GM23338 (cell line): ENCODE data around the gene ZEB1. TPM values are rescaled to one million over a fixed set of nuclear protein-coding genes. Genes with fewer than 3 reads are reported as not detected.

Experiments
- ATAC-seq: fragments of 200-7000 bp; cut with Tn5 transposase; 3 replicates; pipeline ENCODE4 v1.9.1; 2020
- DNase-seq: peaks from one replicate; pipeline ENCODE4 v3.0.0-alpha.2; 2015; ENCODE audit warnings: low spot score
- H2AFZ ChIP-seq: fragments of 200-600 bp; sonication (generic); 2 replicates; pipeline ENCODE4 v1.8.0; 2016; ENCODE audit warnings: antibody characterized with exemption, mild to moderate bottlenecking, moderate library complexity
- H3F3A ChIP-seq: fragments of 200-600 bp; sonication (generic); replicated peaks from 2 replicates; pipeline ENCODE4 v1.8.0; 2017; ENCODE audit warnings: antibody characterized with exemption, mixed run types, low read depth
- H3K27ac ChIP-seq: fragments of 200-600 bp; sonication (generic); 2 replicates; pipeline ENCODE4 v1.6.1; 2016; ENCODE audit warnings: low read depth
- H3K27me3 ChIP-seq: fragments of 200-600 bp; sonication (generic); 2 replicates; pipeline ENCODE4 v1.8.0; 2016; ENCODE audit warnings: mild to moderate bottlenecking, mixed run types, moderate library complexity; ENCODE audit not compliant: insufficient read depth
- H3K36me3 ChIP-seq: fragments of 200-600 bp; sonication (generic); 2 replicates; pipeline ENCODE4 v1.8.0; 2016; ENCODE audit warnings: mild to moderate bottlenecking; ENCODE audit not compliant: insufficient read depth
- H3K4me1 ChIP-seq: fragments of 200-600 bp; sonication (generic); 2 replicates; pipeline ENCODE4 v1.8.0; 2016; ENCODE audit warnings: mild to moderate bottlenecking, moderate library complexity; ENCODE audit not compliant: insufficient read depth
- H3K4me2 ChIP-seq: fragments of 200-600 bp; sonication (generic); 2 replicates; pipeline ENCODE4 v1.7.1; 2017; ENCODE audit warnings: mixed run types
- H3K4me3 ChIP-seq: fragments of 200-600 bp; sonication (generic); 2 replicates; pipeline ENCODE4 v1.6.1; 2016; ENCODE audit warnings: mixed run types
- H3K79me2 ChIP-seq: fragments of 200-600 bp; sonication (generic); replicated peaks from 2 replicates; pipeline ENCODE4 v1.8.0; 2017; ENCODE audit warnings: mild to moderate bottlenecking; ENCODE audit not compliant: insufficient read depth
- H3K9me2 ChIP-seq: fragments of 200-600 bp; sonication (generic); 2 replicates; pipeline ENCODE4 v1.8.0; 2017; ENCODE audit not compliant: insufficient read depth
- H4K20me1 ChIP-seq: fragments of 200-600 bp; sonication (generic); replicated peaks from 2 replicates; pipeline ENCODE4 v1.8.0; 2017; ENCODE audit warnings: mild to moderate bottlenecking; ENCODE audit not compliant: insufficient read depth
- H3K27ac Mint-ChIP-seq: 2 replicates; pipeline ENCODE4 v1.8.0; 2020; ENCODE audit warnings: inconsistent platforms, mild to moderate bottlenecking, moderate library complexity, mixed read lengths
- H3K27me3 Mint-ChIP-seq: 3 replicates; pipeline ENCODE4 v1.8.0; 2022; ENCODE audit warnings: low read depth, mild to moderate bottlenecking, moderate library complexity, mixed read lengths, inconsistent platforms; ENCODE audit not compliant: insufficient read depth, poor library complexity
- H3K36me3 Mint-ChIP-seq: 3 replicates; pipeline ENCODE4 v1.8.0; 2021; ENCODE audit warnings: low read depth, mild to moderate bottlenecking, inconsistent platforms, moderate library complexity, mixed read lengths
- H3K4me1 Mint-ChIP-seq: 3 replicates; pipeline ENCODE4 v1.8.0; 2020; ENCODE audit warnings: mild to moderate bottlenecking, inconsistent platforms, mixed read lengths
- H3K4me3 Mint-ChIP-seq: 3 replicates; pipeline ENCODE4 v1.8.0; 2021; ENCODE audit warnings: moderate library complexity, mild to moderate bottlenecking, inconsistent platforms, mixed read lengths
- H3K9me3 Mint-ChIP-seq: 3 replicates; pipeline ENCODE4 v1.8.0; 2020; ENCODE audit warnings: moderate library complexity, mild to moderate bottlenecking, inconsistent platforms, mixed read lengths
- CREB1 ChIP-seq: fragments of 250-450 bp; sonication (Bioruptor Pico); IDR thresholded peaks from 2 replicates; pipeline ENCODE4 v1.5.0; 2020; ENCODE audit warnings: low read depth, mild to moderate bottlenecking, moderate library complexity
- CTCF ChIP-seq, 2 experiments: fragments of 200-600 bp in 1 of 2; sonication (generic) in 1 of 2; conservative IDR thresholded peaks; 2 replicates each; pipeline versions ENCODE4 v1.5.1 to v1.6.1; 2016 to 2017; ENCODE audit warnings: antibody characterized with exemption in 2 of 2, low read depth in 2 of 2, mild to moderate bottlenecking in 2 of 2, moderate library complexity in 1 of 2
- EZH2 ChIP-seq: fragments of 200-600 bp; sonication (generic); IDR thresholded peaks from one replicate; pipeline ENCODE4 v1.8.0; 2017; ENCODE audit warnings: antibody characterized with exemption, mild to moderate bottlenecking, low read depth; ENCODE audit not compliant: unreplicated experiment
- JUNB ChIP-seq: IDR thresholded peaks from one replicate; pipeline ENCODE4 v1.6.1; 2016; ENCODE audit warnings: antibody characterized with exemption; ENCODE audit not compliant: unreplicated experiment
- REST ChIP-seq: IDR thresholded peaks from one replicate; pipeline ENCODE4 v1.6.1; 2018; ENCODE audit warnings: antibody characterized with exemption; ENCODE audit not compliant: unreplicated experiment
- STAT1 ChIP-seq: IDR thresholded peaks from one replicate; pipeline ENCODE4 v1.6.1; 2016; ENCODE audit warnings: antibody characterized with exemption; ENCODE audit not compliant: unreplicated experiment
- ZNF331 ChIP-seq: fragments of 250-450 bp; sonication (Bioruptor Pico); IDR thresholded peaks from 2 replicates; pipeline ENCODE4 v1.5.0; 2020; ENCODE audit warnings: low read depth, mild to moderate bottlenecking, moderate library complexity
- ZNF462 ChIP-seq: fragments of 250-450 bp; sonication (Bioruptor Pico); IDR thresholded peaks from 2 replicates; pipeline ENCODE4 v1.5.0; 2020; ENCODE audit warnings: mild to moderate bottlenecking, moderate library complexity
- polyA plus RNA-seq: library from polyadenylated mRNA; unstranded; fragments of >200 nt; fragmentation: Nextera tagmentation; extraction: Ambion mirVana; gene quantifications from 2 replicates; pipeline ENCODE4 v1.2.1, GENCODE V29; 2016
- total RNA-seq: library from RNA; depleted of rRNA; stranded (reverse); fragments of >200 nt; shearing (Covaris generic); gene quantifications from 2 replicates; pipeline ENCODE4 v1.2.3, GENCODE V29; 2014

Gene ZEB1
- total and polyA plus RNA-seq, 2 experiments from 2014 or later = 0.16 to 0.45 TPM

- Mint-ChIP-seq H3K27me3 (no peaks in the 10 kb centered on the region), H3K27ac (no peak overlapping the region), H3K4me1 (0 out of 3 replicates have a peak, but pooled peaks cover 2% of the 10 kb centered on the region), H3K9me3 (no peaks in the 10 kb centered on the region; the same call in 2 of the 3 replicates), H3K36me3 (no peaks in the 10 kb centered on the region), H3K4me3 (no peak overlapping the region)
- Histone ChIP-seq H3K79me2 (no peaks in the 10 kb centered on the region), H3K27me3 (no peaks in the 10 kb centered on the region), H3K4me1 (no peaks in the 10 kb centered on the region), H4K20me1 (no peaks in the 10 kb centered on the region), H3K4me3 (no peak overlapping the region), H3F3A (no peaks in the 10 kb centered on the region), H3K9me2 (no peaks in the 10 kb centered on the region), H2AFZ (peak overlapping the region; percentile 69; the same call in 1 of the 2 replicates), H3K27ac (no peak overlapping the region), H3K36me3 (no peaks in the 10 kb centered on the region), H3K4me2 (no peak overlapping the region)
- no peak for DNase-seq
- TF ChIP-seq ZNF331 (CRISPR knock-in tag) (no peak), REST (no peak), CREB1 (CRISPR knock-in tag) (no peak)
- no peak for ATAC-seq
These were observed 27.9 kb upstream of the ZEB1 start for GRCh38 chr10:31291123-31291522.

- Histone ChIP-seq H4K20me1 (no peaks in the 10 kb centered on the region), H3K4me2 (no peak overlapping the region), H3K36me3 (no peaks in the 10 kb centered on the region), H3K4me3 (no peak overlapping the region), H2AFZ (no peak overlapping the region), H3F3A (no peaks in the 10 kb centered on the region), H3K79me2 (no peaks in the 10 kb centered on the region), H3K9me2 (no peaks in the 10 kb centered on the region), H3K27ac (no peak overlapping the region), H3K27me3 (no peaks in the 10 kb centered on the region), H3K4me1 (peaks cover 11% of the 10 kb centered on the region; the same call in 1 of the 2 replicates)
- no peak overlapping the region for H3K27ac Mint-ChIP-seq
- no peaks in the 10 kb centered on the region for H3K27me3 Mint-ChIP-seq
- ATAC-seq = no peak
- H3K9me3 Mint-ChIP-seq = no peaks in the 10 kb centered on the region
- H3K4me1 Mint-ChIP-seq = peaks cover 16% of the 10 kb centered on the region
- no peak for DNase-seq
- H3K4me3 Mint-ChIP-seq = no peak overlapping the region
- H3K36me3 Mint-ChIP-seq = no peaks in the 10 kb centered on the region
- TF ChIP-seq JUNB (no peak), EZH2 (no peak), CREB1 (CRISPR knock-in tag) (no peak), STAT1 (no peak), CTCF (conservative IDR thresholded peaks at IDR 0.05; ENCODE audit: low read depth in 2 of 2) (no peak), ZNF462 (CRISPR knock-in tag) (no peak)
These were observed 24.5 kb upstream of the ZEB1 start for GRCh38 chr10:31294558-31294957.
